ENCODE results near the gene FAM169A. TPM values are rescaled to one million over a fixed set of nuclear protein-coding genes. Genes with fewer than 3 reads are reported as not detected.

FAM169A gene
- total RNA-seq, 3 donors from 2014 or later, result 2.7 to 4.1 (median 2.9) TPM

DNA sequence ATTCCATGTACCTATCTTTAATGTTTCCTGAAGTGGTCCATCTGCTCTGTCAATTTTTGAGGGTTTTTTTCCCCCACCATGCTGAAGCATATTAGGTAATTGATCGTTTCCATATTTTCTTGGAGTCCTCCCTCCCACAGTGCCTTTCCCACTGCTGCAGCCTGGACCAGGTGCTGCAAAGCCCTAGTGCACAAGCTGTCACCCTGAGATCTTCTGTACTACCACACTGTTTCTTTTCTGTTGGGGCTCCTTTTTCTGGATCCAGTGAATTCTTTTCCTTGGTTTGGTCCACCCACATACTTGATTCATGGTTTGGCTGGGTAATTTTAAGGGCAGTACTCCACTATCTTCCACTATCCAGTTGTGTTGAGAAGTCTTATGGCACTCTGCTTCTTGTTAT lies 30.9 kb upstream of the FAM169A start:
- H3K36me3 ChIP-seq (ENCODE audit: low read depth), result no peaks in the 10 kb centered on the region
- H3K9me3 ChIP-seq, result no peaks in the 10 kb centered on the region
- H3K4me1 ChIP-seq (ENCODE audit: low read depth), result no peaks in the 10 kb centered on the region
- H3K4me3 ChIP-seq, result no peak overlapping the region
- DNase-seq, result no peak
- TF ChIP-seq, protein P1, sequence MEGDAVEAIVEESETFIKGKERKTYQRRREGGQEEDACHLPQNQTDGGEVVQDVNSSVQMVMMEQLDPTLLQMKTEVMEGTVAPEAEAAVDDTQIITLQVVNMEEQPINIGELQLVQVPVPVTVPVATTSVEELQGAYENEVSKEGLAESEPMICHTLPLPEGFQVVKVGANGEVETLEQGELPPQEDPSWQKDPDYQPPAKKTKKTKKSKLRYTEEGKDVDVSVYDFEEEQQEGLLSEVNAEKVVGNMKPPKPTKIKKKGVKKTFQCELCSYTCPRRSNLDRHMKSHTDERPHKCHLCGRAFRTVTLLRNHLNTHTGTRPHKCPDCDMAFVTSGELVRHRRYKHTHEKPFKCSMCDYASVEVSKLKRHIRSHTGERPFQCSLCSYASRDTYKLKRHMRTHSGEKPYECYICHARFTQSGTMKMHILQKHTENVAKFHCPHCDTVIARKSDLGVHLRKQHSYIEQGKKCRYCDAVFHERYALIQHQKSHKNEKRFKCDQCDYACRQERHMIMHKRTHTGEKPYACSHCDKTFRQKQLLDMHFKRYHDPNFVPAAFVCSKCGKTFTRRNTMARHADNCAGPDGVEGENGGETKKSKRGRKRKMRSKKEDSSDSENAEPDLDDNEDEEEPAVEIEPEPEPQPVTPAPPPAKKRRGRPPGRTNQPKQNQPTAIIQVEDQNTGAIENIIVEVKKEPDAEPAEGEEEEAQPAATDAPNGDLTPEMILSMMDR (IDR thresholded peaks at IDR 0.05), result no peak
- intact Hi-C loops (cut with DNase I, micrococcal nuclease), result no loop called here
- no peak for ATAC-seq

DNA sequence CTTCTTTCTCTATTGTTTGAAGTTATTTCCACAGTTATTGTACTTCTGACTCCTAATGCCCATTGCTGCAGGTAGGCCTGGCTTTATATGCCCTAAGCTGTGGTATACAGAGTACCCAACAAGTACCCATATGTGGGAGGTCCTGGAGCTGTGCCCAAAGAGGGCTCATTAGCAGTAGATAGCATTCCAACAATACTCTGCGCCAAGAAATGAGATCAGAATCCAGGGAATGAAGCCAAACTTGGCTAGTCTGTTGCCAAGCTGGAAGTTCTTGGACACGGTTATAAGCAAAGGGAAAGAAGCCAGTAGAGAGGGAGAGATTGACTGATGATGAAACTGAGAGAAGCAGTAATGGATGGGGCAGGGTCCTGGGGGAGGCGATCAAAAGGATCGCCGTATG lies 29.7 kb upstream of the FAM169A start:
- Histone ChIP-seq H3K4me3 (no peak overlapping the region), H3K36me3 (ENCODE audit: low read depth) (no peaks in the 10 kb centered on the region), H3K9me3 (no peaks in the 10 kb centered on the region), H3K4me1 (ENCODE audit: low read depth) (no peaks in the 10 kb centered on the region)
- peak; percentile 46 for ATAC-seq
- TF ChIP-seq, protein P1 (IDR thresholded peaks at IDR 0.05), result no peak
- intact Hi-C loops (cut with DNase I, micrococcal nuclease), result no loop called here
- DNase-seq, result peak in 2 of 3 donors; percentile 33 to 57

DNA sequence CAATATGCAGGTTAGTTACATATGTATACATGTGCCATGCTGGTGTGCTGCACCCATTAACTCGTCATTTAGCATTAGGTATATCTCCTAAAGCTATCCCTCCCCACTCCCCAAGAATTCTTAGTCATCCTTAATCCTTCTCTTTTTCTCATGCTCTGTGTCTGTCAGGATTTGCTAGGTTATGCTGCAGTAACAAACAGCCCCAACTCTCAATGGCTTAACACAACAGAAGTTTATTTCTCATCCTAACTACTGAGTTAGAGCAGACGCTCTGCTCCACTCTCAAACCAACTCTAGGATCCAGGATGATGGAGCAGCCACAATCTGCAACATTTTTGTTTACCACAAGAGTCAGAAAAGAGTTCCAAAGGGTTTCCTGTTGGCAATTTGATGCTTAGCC lies 28.2 kb upstream of the FAM169A start:
- TF ChIP-seq, protein P1 (IDR thresholded peaks at IDR 0.05), result no peak
- H3K4me1 ChIP-seq (ENCODE audit: low read depth), result no peaks in the 10 kb centered on the region
- DNase-seq (no peak), ATAC-seq (no peak)
- intact Hi-C loops (cut with DNase I, micrococcal nuclease), result no loop called here
- H3K9me3 ChIP-seq, result no peaks in the 10 kb centered on the region
- H3K4me3 ChIP-seq, result no peak overlapping the region
- no peaks in the 10 kb centered on the region for H3K36me3 ChIP-seq (ENCODE audit: low read depth)

DNA sequence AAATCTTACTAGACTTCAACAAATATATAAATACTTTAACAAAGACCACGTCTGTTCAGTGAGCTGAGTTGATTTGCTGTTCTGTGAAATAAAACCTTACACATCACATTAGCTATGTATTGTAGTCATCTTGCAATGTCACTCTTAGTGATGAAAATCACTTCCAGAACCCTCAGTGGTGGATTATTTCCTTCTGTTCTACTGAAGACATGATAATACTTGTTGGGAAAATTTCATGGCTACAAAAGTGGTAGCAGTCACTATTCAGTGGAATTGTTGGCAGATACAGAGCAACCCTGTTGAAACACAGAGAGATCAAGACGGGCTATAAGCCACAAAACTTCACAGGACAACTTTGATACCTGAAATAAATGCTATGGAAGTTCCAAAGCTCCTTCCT lies 26.7 kb upstream of the FAM169A start:
- Histone ChIP-seq H3K9me3 (no peaks in the 10 kb centered on the region), H3K4me1 (ENCODE audit: low read depth) (no peaks in the 10 kb centered on the region), H3K4me3 (no peak overlapping the region), H3K36me3 (ENCODE audit: low read depth) (no peaks in the 10 kb centered on the region)
- ATAC-seq (no peak), DNase-seq (no peak)
- intact Hi-C loops (cut with DNase I, micrococcal nuclease), result no loop called here
- TF ChIP-seq, protein P1 (IDR thresholded peaks at IDR 0.05), result no peak

DNA sequence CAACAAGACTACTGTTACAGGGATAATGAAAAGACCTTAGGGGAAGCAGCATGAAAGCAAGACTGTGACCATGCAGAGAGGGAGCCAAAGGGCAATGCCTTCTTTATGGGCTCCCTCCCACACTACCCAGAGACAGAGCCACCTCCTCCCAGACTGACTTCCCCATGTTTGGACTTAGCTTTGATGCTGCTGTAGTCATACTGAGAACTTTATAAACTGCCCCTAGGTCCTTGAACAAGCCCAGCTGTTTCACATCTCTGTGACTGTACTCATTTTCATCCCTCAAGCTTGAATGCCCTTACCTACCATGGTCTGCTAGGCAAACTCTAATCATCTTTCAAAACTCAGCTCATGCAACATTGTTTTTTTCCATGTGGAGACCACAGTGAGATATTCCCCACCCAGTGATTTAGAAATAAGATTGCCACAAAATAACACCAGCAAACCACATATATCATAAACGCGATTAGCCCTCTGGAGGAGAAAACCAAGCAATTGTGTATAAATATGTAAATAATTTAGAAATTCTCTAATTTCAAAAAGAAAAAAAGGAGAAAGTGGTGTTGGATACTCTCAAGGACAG lies 23.4 kb upstream of the FAM169A start:
- ATAC-seq (no peak), DNase-seq (no peak)
- Histone ChIP-seq H3K9me3 (no peaks in the 10 kb centered on the region), H3K4me3 (no peak overlapping the region), H3K4me1 (ENCODE audit: low read depth) (no peaks in the 10 kb centered on the region), H3K36me3 (ENCODE audit: low read depth) (no peaks in the 10 kb centered on the region)
- TF ChIP-seq, protein P1 (IDR thresholded peaks at IDR 0.05), result no peak
- intact Hi-C loops (cut with DNase I, micrococcal nuclease), result no loop called here

DNA sequence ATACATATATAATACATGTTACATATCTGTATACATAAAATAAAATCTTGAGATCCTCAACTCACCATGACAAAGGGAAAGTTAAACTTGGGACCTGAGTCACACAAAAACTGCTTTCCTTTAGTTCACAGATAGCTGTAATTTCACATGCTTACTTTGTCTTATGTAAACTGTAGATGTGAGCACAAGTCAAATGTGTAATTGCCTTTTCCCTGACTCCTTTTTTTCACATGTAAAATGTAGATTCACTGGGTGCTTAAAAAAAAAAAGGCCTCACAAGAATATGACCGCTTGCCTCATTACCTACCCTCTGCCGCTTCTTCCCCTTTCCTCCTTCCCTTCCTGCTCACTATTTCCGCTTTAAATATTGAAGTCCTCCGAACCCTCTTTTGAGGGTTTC lies 21.9 kb upstream of the FAM169A start:
- DNase-seq (no peak), ATAC-seq (no peak)
- Histone ChIP-seq H3K4me1 (ENCODE audit: low read depth) (no peaks in the 10 kb centered on the region), H3K4me3 (no peak overlapping the region), H3K9me3 (no peaks in the 10 kb centered on the region), H3K36me3 (ENCODE audit: low read depth) (no peaks in the 10 kb centered on the region)
- TF ChIP-seq, protein P1 (IDR thresholded peaks at IDR 0.05), result no peak
- intact Hi-C loops (cut with DNase I, micrococcal nuclease), result no loop called here
